Colonic mucosa (tissue), 4 donors: ENCODE measurements around the gene DNAJB4. TPM values are rescaled to one million over a fixed set of nuclear protein-coding genes. Genes with fewer than 3 reads are reported as not detected.
A peak's percentile ranks its signal among the peaks of the same experiment; 100 is the strongest.

Source experiments
- DNase-seq: peaks from one replicate; pipeline ENCODE4 v3.0.0-alpha.2; 2020
- H3K27ac ChIP-seq: fragments of 200-600 bp; one replicate; pipeline ENCODE4 v1.8.0; 2021
- H3K27me3 ChIP-seq: fragments of 200-600 bp; one replicate; pipeline ENCODE4 v1.8.0; 2021
- H3K36me3 ChIP-seq: fragments of 200-600 bp; one replicate; pipeline ENCODE4 v1.8.0; 2021
- H3K4me1 ChIP-seq: fragments of 200-600 bp; one replicate; pipeline ENCODE4 v1.8.0; 2021; ENCODE audit warnings: mild to moderate bottlenecking
- H3K4me3 ChIP-seq: fragments of 200-600 bp; one replicate; pipeline ENCODE4 v1.8.0; 2021
- H3K9ac ChIP-seq, 2 donors: one replicate each; pipeline ENCODE4 v1.7.0; 2013; ENCODE audit warnings: control low read depth in 2 of 2, low read depth in 2 of 2, low read length in 2 of 2
- H3K9me3 ChIP-seq: fragments of 200-600 bp; one replicate; pipeline ENCODE4 v1.8.0; 2021
- intact Hi-C: fragments of 100-400 bp; cut with DNase I; formaldehyde crosslinking; loops from one replicate; pipeline ENCODE4 v1.14.1; 2022
- total RNA-seq, 2 donors: library from RNA; stranded (reverse); fragmentation: NEBNext Ultra II Directional in 1 of 2; extraction: Animal tissue kit (Norgen Biotek cat#: 25700) in 1 of 2; gene quantifications; one replicate each; pipeline ENCODE4 v1.2.1, GENCODE V29; 2021
- TF ChIP-seq, protein P1 (sequence below): fragments of 200-600 bp; IDR thresholded peaks from one replicate; pipeline ENCODE4 v1.8.0; 2022; ENCODE audit warnings: antibody characterized with exemption, mild to moderate bottlenecking
- donor health status: healthy.
- donor health status: DM: no; HTN: no; CAD: no.
- donor health status: DM: no; HTN: no; CAD: no.

Gene DNAJB4
- total RNA-seq, 2 donors from 2014 or later: 12.2 to 29.3 TPM

- H3K9me3 ChIP-seq: no peaks in the 10 kb centered on the region
- TF ChIP-seq, protein P1, sequence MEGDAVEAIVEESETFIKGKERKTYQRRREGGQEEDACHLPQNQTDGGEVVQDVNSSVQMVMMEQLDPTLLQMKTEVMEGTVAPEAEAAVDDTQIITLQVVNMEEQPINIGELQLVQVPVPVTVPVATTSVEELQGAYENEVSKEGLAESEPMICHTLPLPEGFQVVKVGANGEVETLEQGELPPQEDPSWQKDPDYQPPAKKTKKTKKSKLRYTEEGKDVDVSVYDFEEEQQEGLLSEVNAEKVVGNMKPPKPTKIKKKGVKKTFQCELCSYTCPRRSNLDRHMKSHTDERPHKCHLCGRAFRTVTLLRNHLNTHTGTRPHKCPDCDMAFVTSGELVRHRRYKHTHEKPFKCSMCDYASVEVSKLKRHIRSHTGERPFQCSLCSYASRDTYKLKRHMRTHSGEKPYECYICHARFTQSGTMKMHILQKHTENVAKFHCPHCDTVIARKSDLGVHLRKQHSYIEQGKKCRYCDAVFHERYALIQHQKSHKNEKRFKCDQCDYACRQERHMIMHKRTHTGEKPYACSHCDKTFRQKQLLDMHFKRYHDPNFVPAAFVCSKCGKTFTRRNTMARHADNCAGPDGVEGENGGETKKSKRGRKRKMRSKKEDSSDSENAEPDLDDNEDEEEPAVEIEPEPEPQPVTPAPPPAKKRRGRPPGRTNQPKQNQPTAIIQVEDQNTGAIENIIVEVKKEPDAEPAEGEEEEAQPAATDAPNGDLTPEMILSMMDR: no peak
- peak overlapping the region; percentile 4 for H3K27ac ChIP-seq
- H3K36me3 ChIP-seq: no peaks in the 10 kb centered on the region
- H3K4me1 ChIP-seq: no peaks in the 10 kb centered on the region
- no peak for DNase-seq
- no peak overlapping the region for H3K4me3 ChIP-seq
- H3K9ac ChIP-seq: peak overlapping the region in 1 of 2 donors; percentile 12
- no peaks in the 10 kb centered on the region for H3K27me3 ChIP-seq
- intact Hi-C loops: no loop called here
These were observed 1.5 kb upstream of the DNAJB4 start for GRCh38 chr1:78003070-78003746.

- Histone ChIP-seq H3K4me1 (no peaks in the 10 kb centered on the region), H3K9me3 (no peaks in the 10 kb centered on the region), H3K36me3 (no peaks in the 10 kb centered on the region), H3K27ac (peak overlapping the region; percentile 88), H3K4me3 (peak overlapping the region; percentile 40), H3K9ac (peak overlapping the region in 1 of 2 donors; percentile 91), H3K27me3 (no peaks in the 10 kb centered on the region)
- intact Hi-C loops: no loop called here
- TF ChIP-seq, protein P1: no peak
- DNase-seq: peak; percentile 56
These were observed 639 bp upstream of the DNAJB4 start for GRCh38 chr1:78003882-78004718.

DNA sequence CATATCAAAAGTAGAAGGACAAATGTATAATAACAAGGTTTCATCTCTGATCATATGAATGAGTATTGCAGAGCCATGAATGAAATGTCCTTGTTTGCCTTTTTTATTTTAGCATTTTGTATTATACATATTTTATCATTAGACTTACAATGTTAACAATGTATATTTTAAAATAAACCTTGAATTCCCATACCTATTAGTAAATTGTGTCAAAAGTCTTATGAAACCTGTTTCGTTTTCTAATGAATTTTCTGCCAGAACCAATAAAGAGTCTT is 646 bp downstream of the DNAJB4 start:
- DNase-seq: no peak
- intact Hi-C loops: no loop called here
- Histone ChIP-seq H3K27me3 (no peaks in the 10 kb centered on the region), H3K9me3 (no peaks in the 10 kb centered on the region), H3K4me3 (peak overlapping the region; percentile 40), H3K36me3 (no peaks in the 10 kb centered on the region), H3K27ac (peak overlapping the region; percentile 88), H3K4me1 (no peaks in the 10 kb centered on the region), H3K9ac (peak overlapping the region in 1 of 2 donors; percentile 91)
- TF ChIP-seq, protein P1: no peak

DNA sequence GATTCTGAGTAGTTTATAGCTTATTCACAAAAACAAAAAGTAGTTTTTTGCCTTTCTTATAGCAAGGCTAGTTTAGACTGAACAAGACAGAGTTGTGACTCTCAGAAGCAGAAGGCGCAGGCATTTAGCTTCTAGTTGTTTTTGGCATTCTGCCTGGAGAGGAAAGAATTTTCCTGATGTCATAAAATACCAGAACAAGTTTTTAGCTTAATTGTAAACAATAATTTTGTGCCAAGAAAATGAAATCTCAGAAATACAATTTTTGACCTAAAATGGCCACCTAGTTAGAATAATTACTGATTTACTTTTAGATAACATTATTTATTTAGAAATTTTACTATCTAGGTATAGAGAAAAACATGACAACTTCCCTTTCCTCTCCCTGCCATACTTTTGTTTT is 1.0 kb downstream of the DNAJB4 start:
- peak overlapping the region; percentile 40 for H3K4me3 ChIP-seq
- TF ChIP-seq, protein P1: no peak
- H3K4me1 ChIP-seq: no peaks in the 10 kb centered on the region
- no peaks in the 10 kb centered on the region for H3K9me3 ChIP-seq
- intact Hi-C loops: no loop called here
- H3K27me3 ChIP-seq: no peaks in the 10 kb centered on the region
- peak overlapping the region; percentile 88 for H3K27ac ChIP-seq
- peak; percentile 54 for DNase-seq
- H3K9ac ChIP-seq: peak overlapping the region in 1 of 2 donors; percentile 91
- H3K36me3 ChIP-seq: no peaks in the 10 kb centered on the region

- H3K27me3 ChIP-seq: no peaks in the 10 kb centered on the region
- DNase-seq: no peak
- TF ChIP-seq, protein P1: no peak
- no peaks in the 10 kb centered on the region for H3K4me1 ChIP-seq
- peak overlapping the region; percentile 40 for H3K4me3 ChIP-seq
- intact Hi-C loops: no loop called here
- peak overlapping the region; percentile 88 for H3K27ac ChIP-seq
- H3K9me3 ChIP-seq: no peaks in the 10 kb centered on the region
- H3K36me3 ChIP-seq: no peaks in the 10 kb centered on the region
- no peak overlapping the region for H3K9ac ChIP-seq
These were observed 1.8 kb downstream of the DNAJB4 start for GRCh38 chr1:78006521-78006920.
